Liver (tissue), 3 donors: ENCODE results near the gene DMTF1.

Source experiments
- FOXA1 ChIP-seq: IDR thresholded peaks from 2 replicates; pipeline ENCODE4 v1.6.1; 2016; ENCODE audit warnings: antibody characterized with exemption
- GABPA ChIP-seq, 2 donors: IDR thresholded peaks in 1 of 2; conservative IDR thresholded peaks in 1 of 2; 2 replicates each; pipeline ENCODE4 v1.6.1; 2016; ENCODE audit warnings: antibody characterized with exemption in 2 of 2, mild to moderate bottlenecking in 1 of 2, moderate library complexity in 1 of 2
- JUND ChIP-seq, 2 donors: IDR thresholded peaks; 2 replicates each; pipeline ENCODE4 v1.6.1; 2016; ENCODE audit warnings: antibody characterized with exemption in 2 of 2
- RXRA ChIP-seq, 2 donors: IDR thresholded peaks; 2 replicates each; pipeline ENCODE4 v1.6.1; 2017 to 2018; ENCODE audit warnings: antibody characterized with exemption in 2 of 2, mild to moderate bottlenecking in 1 of 2
- SP1 ChIP-seq: IDR thresholded peaks from 2 replicates; pipeline ENCODE4 v1.6.1; 2018; ENCODE audit warnings: antibody characterized with exemption, mild to moderate bottlenecking
- TAF1 ChIP-seq: conservative IDR thresholded peaks from 2 replicates; pipeline ENCODE4 v1.6.1; 2016; ENCODE audit warnings: antibody characterized with exemption, mild to moderate bottlenecking
- TF ChIP-seq, protein P1 (sequence below): fragments of 150-350 bp; IDR thresholded peaks from 2 replicates; pipeline ENCODE4 v1.5.1; 2017; ENCODE audit warnings: improper control_type of control experiment, low read depth, low read length; ENCODE audit not compliant: missing input control
- TF ChIP-seq, protein P2 (sequence below): IDR thresholded peaks from 2 replicates; pipeline ENCODE4 v1.6.1; 2016; ENCODE audit warnings: antibody characterized with exemption
- TF ChIP-seq, protein P3 (sequence below): IDR thresholded peaks from 2 replicates; pipeline ENCODE4 v1.6.1; 2016; ENCODE audit warnings: antibody characterized with exemption, mild to moderate bottlenecking
- donor health status: healthy.
- donor health status: healthy.

DNA sequence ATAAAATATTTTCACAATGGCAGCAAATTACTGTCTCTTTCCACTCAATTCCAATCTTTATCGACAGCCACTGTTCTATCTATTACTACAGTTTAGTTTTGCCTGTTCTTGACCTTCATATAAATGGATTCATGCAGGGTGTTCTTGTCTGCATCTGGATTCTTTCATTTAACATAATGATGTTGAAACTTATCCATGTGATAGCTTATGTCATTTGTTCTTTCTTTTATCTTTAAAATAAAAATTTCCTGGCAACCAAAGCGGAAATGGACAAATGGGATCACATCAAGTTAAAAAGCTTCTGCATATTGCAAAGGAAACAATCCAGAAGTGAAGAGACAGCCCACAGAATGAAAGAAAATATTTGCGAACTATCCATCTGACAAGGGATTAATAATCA, 20.5 kb upstream of the DMTF1 start:
- TF ChIP-seq, protein P1, sequence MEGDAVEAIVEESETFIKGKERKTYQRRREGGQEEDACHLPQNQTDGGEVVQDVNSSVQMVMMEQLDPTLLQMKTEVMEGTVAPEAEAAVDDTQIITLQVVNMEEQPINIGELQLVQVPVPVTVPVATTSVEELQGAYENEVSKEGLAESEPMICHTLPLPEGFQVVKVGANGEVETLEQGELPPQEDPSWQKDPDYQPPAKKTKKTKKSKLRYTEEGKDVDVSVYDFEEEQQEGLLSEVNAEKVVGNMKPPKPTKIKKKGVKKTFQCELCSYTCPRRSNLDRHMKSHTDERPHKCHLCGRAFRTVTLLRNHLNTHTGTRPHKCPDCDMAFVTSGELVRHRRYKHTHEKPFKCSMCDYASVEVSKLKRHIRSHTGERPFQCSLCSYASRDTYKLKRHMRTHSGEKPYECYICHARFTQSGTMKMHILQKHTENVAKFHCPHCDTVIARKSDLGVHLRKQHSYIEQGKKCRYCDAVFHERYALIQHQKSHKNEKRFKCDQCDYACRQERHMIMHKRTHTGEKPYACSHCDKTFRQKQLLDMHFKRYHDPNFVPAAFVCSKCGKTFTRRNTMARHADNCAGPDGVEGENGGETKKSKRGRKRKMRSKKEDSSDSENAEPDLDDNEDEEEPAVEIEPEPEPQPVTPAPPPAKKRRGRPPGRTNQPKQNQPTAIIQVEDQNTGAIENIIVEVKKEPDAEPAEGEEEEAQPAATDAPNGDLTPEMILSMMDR, result no peak
- no peak for TF ChIP-seq JUND (IDR thresholded peaks at IDR 0.05)
- TF ChIP-seq GABPA (IDR thresholded peaks at IDR 0.05 in 1 of 2, conservative IDR thresholded peaks at IDR 0.05 in 1 of 2), result no peak
- TF ChIP-seq SP1, result no peak
- TF ChIP-seq RXRA (IDR thresholded peaks at IDR 0.05), result no peak
- no peak for TF ChIP-seq FOXA1
- TF ChIP-seq, protein P2, sequence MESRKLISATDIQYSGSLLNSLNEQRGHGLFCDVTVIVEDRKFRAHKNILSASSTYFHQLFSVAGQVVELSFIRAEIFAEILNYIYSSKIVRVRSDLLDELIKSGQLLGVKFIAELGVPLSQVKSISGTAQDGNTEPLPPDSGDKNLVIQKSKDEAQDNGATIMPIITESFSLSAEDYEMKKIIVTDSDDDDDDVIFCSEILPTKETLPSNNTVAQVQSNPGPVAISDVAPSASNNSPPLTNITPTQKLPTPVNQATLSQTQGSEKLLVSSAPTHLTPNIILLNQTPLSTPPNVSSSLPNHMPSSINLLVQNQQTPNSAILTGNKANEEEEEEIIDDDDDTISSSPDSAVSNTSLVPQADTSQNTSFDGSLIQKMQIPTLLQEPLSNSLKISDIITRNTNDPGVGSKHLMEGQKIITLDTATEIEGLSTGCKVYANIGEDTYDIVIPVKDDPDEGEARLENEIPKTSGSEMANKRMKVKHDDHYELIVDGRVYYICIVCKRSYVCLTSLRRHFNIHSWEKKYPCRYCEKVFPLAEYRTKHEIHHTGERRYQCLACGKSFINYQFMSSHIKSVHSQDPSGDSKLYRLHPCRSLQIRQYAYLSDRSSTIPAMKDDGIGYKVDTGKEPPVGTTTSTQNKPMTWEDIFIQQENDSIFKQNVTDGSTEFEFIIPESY, result no peak
- TF ChIP-seq, protein P3, sequence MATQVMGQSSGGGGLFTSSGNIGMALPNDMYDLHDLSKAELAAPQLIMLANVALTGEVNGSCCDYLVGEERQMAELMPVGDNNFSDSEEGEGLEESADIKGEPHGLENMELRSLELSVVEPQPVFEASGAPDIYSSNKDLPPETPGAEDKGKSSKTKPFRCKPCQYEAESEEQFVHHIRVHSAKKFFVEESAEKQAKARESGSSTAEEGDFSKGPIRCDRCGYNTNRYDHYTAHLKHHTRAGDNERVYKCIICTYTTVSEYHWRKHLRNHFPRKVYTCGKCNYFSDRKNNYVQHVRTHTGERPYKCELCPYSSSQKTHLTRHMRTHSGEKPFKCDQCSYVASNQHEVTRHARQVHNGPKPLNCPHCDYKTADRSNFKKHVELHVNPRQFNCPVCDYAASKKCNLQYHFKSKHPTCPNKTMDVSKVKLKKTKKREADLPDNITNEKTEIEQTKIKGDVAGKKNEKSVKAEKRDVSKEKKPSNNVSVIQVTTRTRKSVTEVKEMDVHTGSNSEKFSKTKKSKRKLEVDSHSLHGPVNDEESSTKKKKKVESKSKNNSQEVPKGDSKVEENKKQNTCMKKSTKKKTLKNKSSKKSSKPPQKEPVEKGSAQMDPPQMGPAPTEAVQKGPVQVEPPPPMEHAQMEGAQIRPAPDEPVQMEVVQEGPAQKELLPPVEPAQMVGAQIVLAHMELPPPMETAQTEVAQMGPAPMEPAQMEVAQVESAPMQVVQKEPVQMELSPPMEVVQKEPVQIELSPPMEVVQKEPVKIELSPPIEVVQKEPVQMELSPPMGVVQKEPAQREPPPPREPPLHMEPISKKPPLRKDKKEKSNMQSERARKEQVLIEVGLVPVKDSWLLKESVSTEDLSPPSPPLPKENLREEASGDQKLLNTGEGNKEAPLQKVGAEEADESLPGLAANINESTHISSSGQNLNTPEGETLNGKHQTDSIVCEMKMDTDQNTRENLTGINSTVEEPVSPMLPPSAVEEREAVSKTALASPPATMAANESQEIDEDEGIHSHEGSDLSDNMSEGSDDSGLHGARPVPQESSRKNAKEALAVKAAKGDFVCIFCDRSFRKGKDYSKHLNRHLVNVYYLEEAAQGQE, result no peak
- no peak for TF ChIP-seq TAF1
